ENCODE data around the gene SMTNL2. TPM values are rescaled to one million over a fixed set of nuclear protein-coding genes. Genes with fewer than 3 reads are reported as not detected.

The SMTNL2 gene
- total and polyA plus RNA-seq, 9 of the 15 experiments (the other 6 are each of a cell fraction or from before 2014, with no cell fraction given), result not detected

GRCh38 chr17:4587803-4588202 is 3.5 kb downstream of the SMTNL2 start (continued):
- TF ChIP-seq, protein P1, sequence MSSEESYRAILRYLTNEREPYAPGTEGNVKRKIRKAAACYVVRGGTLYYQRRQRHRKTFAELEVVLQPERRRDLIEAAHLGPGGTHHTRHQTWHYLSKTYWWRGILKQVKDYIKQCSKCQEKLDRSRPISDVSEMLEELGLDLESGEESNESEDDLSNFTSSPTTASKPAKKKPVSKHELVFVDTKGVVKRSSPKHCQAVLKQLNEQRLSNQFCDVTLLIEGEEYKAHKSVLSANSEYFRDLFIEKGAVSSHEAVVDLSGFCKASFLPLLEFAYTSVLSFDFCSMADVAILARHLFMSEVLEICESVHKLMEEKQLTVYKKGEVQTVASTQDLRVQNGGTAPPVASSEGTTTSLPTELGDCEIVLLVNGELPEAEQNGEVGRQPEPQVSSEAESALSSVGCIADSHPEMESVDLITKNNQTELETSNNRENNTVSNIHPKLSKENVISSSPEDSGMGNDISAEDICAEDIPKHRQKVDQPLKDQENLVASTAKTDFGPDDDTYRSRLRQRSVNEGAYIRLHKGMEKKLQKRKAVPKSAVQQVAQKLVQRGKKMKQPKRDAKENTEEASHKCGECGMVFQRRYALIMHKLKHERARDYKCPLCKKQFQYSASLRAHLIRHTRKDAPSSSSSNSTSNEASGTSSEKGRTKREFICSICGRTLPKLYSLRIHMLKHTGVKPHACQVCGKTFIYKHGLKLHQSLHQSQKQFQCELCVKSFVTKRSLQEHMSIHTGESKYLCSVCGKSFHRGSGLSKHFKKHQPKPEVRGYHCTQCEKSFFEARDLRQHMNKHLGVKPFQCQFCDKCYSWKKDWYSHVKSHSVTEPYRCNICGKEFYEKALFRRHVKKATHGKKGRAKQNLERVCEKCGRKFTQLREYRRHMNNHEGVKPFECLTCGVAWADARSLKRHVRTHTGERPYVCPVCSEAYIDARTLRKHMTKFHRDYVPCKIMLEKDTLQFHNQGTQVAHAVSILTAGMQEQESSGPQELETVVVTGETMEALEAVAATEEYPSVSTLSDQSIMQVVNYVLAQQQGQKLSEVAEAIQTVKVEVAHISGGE (CRISPR knock-in tag; IDR thresholded peaks at IDR 0.05), result no peak
- TF ChIP-seq SRSF9 (IDR thresholded peaks at IDR 0.05; ENCODE audit: borderline replicate concordance, low read depth, low read length), result no peak
- TF ChIP-seq FOXP1 (CRISPR knock-in tag; IDR thresholded peaks at IDR 0.05), result no peak
- TF ChIP-seq SMAD4 (CRISPR knock-in tag; conservative IDR thresholded peaks at IDR 0.05), result peak; percentile 55
- TF ChIP-seq EP400 (IDR thresholded peaks at IDR 0.05), result no peak
- TF ChIP-seq CBX8 (IDR thresholded peaks at IDR 0.05; ENCODE audit: borderline replicate concordance, extremely low read depth, low read depth, low read length, poor library complexity, severe bottlenecking), result no peak
- TF ChIP-seq NBN (IDR thresholded peaks at IDR 0.05; ENCODE audit: low read depth), result no peak
- no peak for TF ChIP-seq NUFIP1 (IDR thresholded peaks at IDR 0.05; ENCODE audit: partially characterized antibody)
- TF ChIP-seq TEAD4 (IDR thresholded peaks at IDR 0.05; ENCODE audit: low read length), result peak; percentile 76
- no peak for TF ChIP-seq TEAD4 (CRISPR knock-in tag; IDR thresholded peaks at IDR 0.05; ENCODE audit: borderline replicate concordance)
- no peak for TF ChIP-seq ZNF431 (CRISPR knock-in tag; IDR thresholded peaks at IDR 0.05)
- no peak for TF ChIP-seq ZFPM2 (CRISPR knock-in tag; IDR thresholded peaks at IDR 0.05)
- peak; percentile 69 for TF ChIP-seq CBFA2T2 (conservative IDR thresholded peaks at IDR 0.05)
- TF ChIP-seq NFIC (IDR thresholded peaks at IDR 0.05), result peak; percentile 50; the same call in 1 of the 2 replicates
- peak; percentile 83 for TF ChIP-seq MEIS2 (IDR thresholded peaks at IDR 0.05; ENCODE audit: partially characterized antibody)
- TF ChIP-seq TFAP4 (CRISPR knock-in tag; IDR thresholded peaks at IDR 0.05; ENCODE audit: borderline replicate concordance), result peak; percentile 22; the same call in 1 of the 2 replicates
- TF ChIP-seq NCOR1 (IDR thresholded peaks at IDR 0.05), result 0 out of 2 replicates have a peak, but pooled peaks have one; percentile 22
- TF ChIP-seq CXXC5 (CRISPR knock-in tag; IDR thresholded peaks at IDR 0.05), result no peak
- peak; percentile 81 for TF ChIP-seq CBFA2T3 (IDR thresholded peaks at IDR 0.05)
- TF ChIP-seq ARID1B (IDR thresholded peaks at IDR 0.05), result peak; percentile 56; the same call in 1 of the 2 replicates
- no peak for TF ChIP-seq PCBP1 (IDR thresholded peaks at IDR 0.05; ENCODE audit: low read depth, low read length, poor library complexity, severe bottlenecking)
- TF ChIP-seq PKNOX1 (IDR thresholded peaks at IDR 0.05), result 0 out of 2 replicates have a peak, but pooled peaks have one; percentile 30
